Measurements from ENCODE around the gene TMEM50B. TPM values are rescaled to one million over a fixed set of nuclear protein-coding genes. Genes with fewer than 3 reads are reported as not detected.

TMEM50B gene
- total RNA-seq, 1 donor from 2014 or later = 39.5 TPM

- no peak overlapping the region for H3K4me3 Mint-ChIP-seq
- no peaks in the 10 kb centered on the region for H3K9me3 Mint-ChIP-seq
- no peaks in the 10 kb centered on the region for H3K27me3 Mint-ChIP-seq (ENCODE audit: low read depth)
- TF ChIP-seq, protein P1, sequence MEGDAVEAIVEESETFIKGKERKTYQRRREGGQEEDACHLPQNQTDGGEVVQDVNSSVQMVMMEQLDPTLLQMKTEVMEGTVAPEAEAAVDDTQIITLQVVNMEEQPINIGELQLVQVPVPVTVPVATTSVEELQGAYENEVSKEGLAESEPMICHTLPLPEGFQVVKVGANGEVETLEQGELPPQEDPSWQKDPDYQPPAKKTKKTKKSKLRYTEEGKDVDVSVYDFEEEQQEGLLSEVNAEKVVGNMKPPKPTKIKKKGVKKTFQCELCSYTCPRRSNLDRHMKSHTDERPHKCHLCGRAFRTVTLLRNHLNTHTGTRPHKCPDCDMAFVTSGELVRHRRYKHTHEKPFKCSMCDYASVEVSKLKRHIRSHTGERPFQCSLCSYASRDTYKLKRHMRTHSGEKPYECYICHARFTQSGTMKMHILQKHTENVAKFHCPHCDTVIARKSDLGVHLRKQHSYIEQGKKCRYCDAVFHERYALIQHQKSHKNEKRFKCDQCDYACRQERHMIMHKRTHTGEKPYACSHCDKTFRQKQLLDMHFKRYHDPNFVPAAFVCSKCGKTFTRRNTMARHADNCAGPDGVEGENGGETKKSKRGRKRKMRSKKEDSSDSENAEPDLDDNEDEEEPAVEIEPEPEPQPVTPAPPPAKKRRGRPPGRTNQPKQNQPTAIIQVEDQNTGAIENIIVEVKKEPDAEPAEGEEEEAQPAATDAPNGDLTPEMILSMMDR (IDR thresholded peaks at IDR 0.05; ENCODE audit: unreplicated experiment) = no peak
- H3K4me1 Mint-ChIP-seq = peaks cover 19% of the 10 kb centered on the region
- H3K27ac Mint-ChIP-seq = no peak overlapping the region
- no peaks in the 10 kb centered on the region for H3K36me3 Mint-ChIP-seq
- no peak for DNase-seq (ENCODE audit: low spot score in 2 of 2, unreplicated experiment in 2 of 2)
Measured at GRCh38 chr21:33444499-33444898, 35.3 kb downstream of the TMEM50B start.

- Mint-ChIP-seq H3K36me3 (peaks cover 4% of the 10 kb centered on the region), H3K4me3 (no peak overlapping the region), H3K9me3 (no peaks in the 10 kb centered on the region), H3K27me3 (ENCODE audit: low read depth) (no peaks in the 10 kb centered on the region), H3K4me1 (peaks cover 19% of the 10 kb centered on the region), H3K27ac (peak overlapping the region; percentile 25)
- TF ChIP-seq, protein P1 (IDR thresholded peaks at IDR 0.05; ENCODE audit: unreplicated experiment) = no peak
- DNase-seq (ENCODE audit: low spot score in 2 of 2, unreplicated experiment in 2 of 2) = no peak
Measured at GRCh38 chr21:33443194-33443593, 36.6 kb downstream of the TMEM50B start.

GRCh38 chr21:33441489-33442477 lies 38.0 kb downstream of the TMEM50B start:
- TF ChIP-seq, protein P1 (IDR thresholded peaks at IDR 0.05; ENCODE audit: unreplicated experiment) = no peak
- Mint-ChIP-seq H3K27ac (peak overlapping the region; percentile 73), H3K4me1 (peaks cover 19% of the 10 kb centered on the region), H3K36me3 (peaks cover 11% of the 10 kb centered on the region), H3K4me3 (no peak overlapping the region), H3K9me3 (no peaks in the 10 kb centered on the region), H3K27me3 (ENCODE audit: low read depth) (no peaks in the 10 kb centered on the region)
- no peak for DNase-seq (ENCODE audit: low spot score in 2 of 2, unreplicated experiment in 2 of 2)

DNA sequence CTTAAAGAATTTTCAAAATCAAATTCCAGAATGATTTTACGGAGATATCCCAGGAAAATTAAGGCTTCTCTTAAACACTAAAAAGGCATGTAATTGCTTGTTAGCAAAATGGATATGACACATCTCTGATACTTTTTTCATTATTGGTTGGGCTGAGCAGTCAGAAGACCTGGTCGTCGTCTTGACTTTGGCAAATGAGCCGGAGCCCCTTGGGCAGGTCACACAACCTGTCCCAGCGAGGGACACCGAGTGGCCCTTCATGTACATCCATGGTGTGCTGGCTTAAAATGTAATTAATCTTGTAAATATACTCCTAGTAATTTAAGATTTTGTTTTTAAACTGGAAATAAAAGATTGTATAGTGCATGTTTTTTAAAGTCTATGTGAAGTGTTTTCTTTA lies 42.6 kb downstream of the TMEM50B start:
- H3K36me3 Mint-ChIP-seq = peaks cover 38% of the 10 kb centered on the region
- TF ChIP-seq, protein P1 (IDR thresholded peaks at IDR 0.05; ENCODE audit: unreplicated experiment) = no peak
- H3K27me3 Mint-ChIP-seq (ENCODE audit: low read depth) = no peaks in the 10 kb centered on the region
- H3K27ac Mint-ChIP-seq = peak overlapping the region; percentile 39
- no peak for DNase-seq (ENCODE audit: low spot score in 2 of 2, unreplicated experiment in 2 of 2)
- H3K9me3 Mint-ChIP-seq = no peaks in the 10 kb centered on the region
- H3K4me1 Mint-ChIP-seq = peaks cover 7% of the 10 kb centered on the region
- no peak overlapping the region for H3K4me3 Mint-ChIP-seq

DNA sequence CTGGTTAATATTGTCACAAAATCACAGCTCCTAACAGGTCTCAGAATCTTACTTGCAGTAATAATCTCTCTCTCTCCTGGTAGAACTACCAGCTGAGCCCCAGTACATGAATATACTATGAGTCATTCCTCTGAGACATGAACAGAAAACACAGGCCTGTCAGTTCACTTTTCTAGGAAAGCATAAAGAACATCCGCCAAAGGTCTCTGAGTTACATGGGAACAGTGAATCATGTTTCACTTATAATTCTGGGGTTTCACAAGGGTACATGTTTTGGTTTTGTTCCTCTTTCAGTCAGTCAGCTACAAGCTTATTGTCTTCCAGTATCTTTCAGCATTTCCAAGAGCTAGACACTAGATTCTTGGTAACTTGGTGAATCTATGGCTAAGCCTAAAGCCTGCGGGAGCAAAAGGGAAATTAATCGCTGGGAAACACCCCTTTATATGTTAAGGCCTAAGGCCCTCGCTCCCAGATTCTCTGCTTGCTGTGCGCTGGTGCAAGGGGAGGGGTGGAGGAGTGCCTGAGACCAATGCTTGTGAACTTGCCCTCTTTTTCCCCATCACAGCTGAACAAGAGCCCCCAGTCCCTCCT lies 44.9 kb downstream of the TMEM50B start:
- no peak for DNase-seq (ENCODE audit: low spot score in 2 of 2, unreplicated experiment in 2 of 2)
- Mint-ChIP-seq H3K27me3 (ENCODE audit: low read depth) (no peaks in the 10 kb centered on the region), H3K4me1 (no peaks in the 10 kb centered on the region), H3K27ac (peak overlapping the region; percentile 62), H3K4me3 (no peak overlapping the region), H3K36me3 (peaks cover 48% of the 10 kb centered on the region), H3K9me3 (no peaks in the 10 kb centered on the region)
- TF ChIP-seq, protein P1 (IDR thresholded peaks at IDR 0.05; ENCODE audit: unreplicated experiment) = no peak

Measured in mesothelial cell of epicardium (in vitro differentiated cells).